HepG2 (cell line): ENCODE measurements around the gene SPIB. TPM values are rescaled to one million over a fixed set of nuclear protein-coding genes. Genes with fewer than 3 reads are reported as not detected.

ENCODE experiments used
- ATAC-seq: fragments of 200-7000 bp; cut with Tn5 transposase; 3 replicates; pipeline ENCODE4 v1.9.1; 2020; ENCODE audit warnings: mild to moderate bottlenecking, moderate library complexity
- BruUV-seq: library from RNA; stranded (reverse); fragments of 400-500 nt; replicated peaks from 2 replicates; lab custom pipeline; 2021; lab: Mats Ljungman, UMichigan
- CTCF ChIA-PET: fragments of 300-600 bp; formaldehyde crosslinking; extraction: SDS; loops from one replicate; lab custom pipeline; 2021; ENCODE audit warnings: low total read pairs, inconsistent platforms, low intra/inter-chr PET ratio; lab: Yijun Ruan, JAX
- POLR2A ChIA-PET: fragments of 350-600 bp; sonication (Branson Sonifier 250); formaldehyde crosslinking; loops from one replicate; lab custom pipeline; 2020; ENCODE audit warnings: antibody characterized with exemption, inconsistent platforms; lab: Yijun Ruan, JAX
- DNase-seq: peaks from one replicate; pipeline ENCODE4 v3.0.0-alpha.2; 2015; ENCODE audit warnings: low spot score
- FAIRE-seq: peaks from 3 replicates; lab custom pipeline; 2011; peaks lifted over from hg19 to GRCh38; lab: Jason Lieb, UNC
- H2AFZ ChIP-seq: one replicate; pipeline ENCODE4 v1.6.1; 2011; ENCODE audit warnings: low read length, inconsistent platforms
- H3K27ac ChIP-seq: fragments of 300-600 bp; 3 replicates; pipeline ENCODE4 v1.8.0; 2011; ENCODE audit warnings: mixed run types, mild to moderate bottlenecking, mixed read lengths, low read length, inconsistent platforms; ENCODE audit not compliant: insufficient read depth; ENCODE audit errors: extremely low read length
- H3K27me3 ChIP-seq, 2 experiments: fragments of 200-600 bp in 1 of 2; 2 replicates in 1 of 2; 3 replicates in 1 of 2; pipeline versions ENCODE4 v1.6.0 to v1.8.0; 2011; ENCODE audit warnings: low read length in 2 of 2, mild to moderate bottlenecking in 2 of 2, moderate library complexity in 2 of 2, inconsistent platforms in 1 of 2; ENCODE audit not compliant: insufficient read depth in 2 of 2, control insufficient read depth in 1 of 2
- H3K36me3 ChIP-seq, 2 experiments: fragments of 200-600 bp in 1 of 2; replicated peaks in 1 of 2; 2 replicates in 1 of 2; 3 replicates in 1 of 2; pipeline versions ENCODE4 v1.5.1 to v1.8.0; 2011; ENCODE audit warnings: low read length in 2 of 2, inconsistent platforms in 1 of 2; ENCODE audit not compliant: insufficient read depth in 2 of 2, control insufficient read depth in 1 of 2
- H3K4me1 ChIP-seq: 2 replicates; pipeline ENCODE4 v1.5.1; 2012; ENCODE audit warnings: low read length, inconsistent platforms; ENCODE audit not compliant: insufficient read depth
- H3K4me2 ChIP-seq: 2 replicates; pipeline ENCODE4 v1.6.0; 2011; ENCODE audit warnings: low read depth, low read length, inconsistent platforms
- H3K4me3 ChIP-seq, 3 experiments: fragments of 200-600 bp in 1 of 3; sonication (generic), shearing (Covaris generic) in 1 of 3; replicated peaks in 1 of 3; 2 replicates each; pipeline ENCODE4 v1.5.1; 2011 to 2016; ENCODE audit warnings: low read length in 3 of 3, inconsistent platforms in 2 of 3, low read depth in 2 of 3, mild to moderate bottlenecking in 2 of 3, control low read depth in 1 of 3, mixed read lengths in 1 of 3; ENCODE audit not compliant: insufficient read depth in 1 of 3
- H3K79me2 ChIP-seq: one replicate; pipeline ENCODE4 v1.6.1; 2011; ENCODE audit warnings: low read length, inconsistent platforms; ENCODE audit not compliant: insufficient read depth
- H3K9ac ChIP-seq: 2 replicates; pipeline ENCODE4 v1.6.0; 2011; ENCODE audit warnings: mild to moderate bottlenecking, low read depth, low read length, inconsistent platforms; ENCODE audit not compliant: insufficient read depth
- H3K9me3 ChIP-seq: 2 replicates; pipeline ENCODE4 v1.5.1; 2012; ENCODE audit warnings: mild to moderate bottlenecking, low read length
- H4K20me1 ChIP-seq: 2 replicates; pipeline ENCODE4 v1.6.0; 2011; ENCODE audit warnings: inconsistent platforms, mild to moderate bottlenecking, low read length, moderate library complexity; ENCODE audit not compliant: insufficient read depth
- GLI4 ChIP-seq: sonication (generic); formaldehyde crosslinking; IDR thresholded peaks from 2 replicates; pipeline ENCODE4 v1.5.1; 2020; ENCODE audit warnings: missing genetic modification reagents, mild to moderate bottlenecking, moderate library complexity, borderline replicate concordance
- ONECUT2 ChIP-seq: sonication (generic); formaldehyde crosslinking; IDR thresholded peaks from 2 replicates; pipeline ENCODE4 v1.4.0; 2020; ENCODE audit warnings: missing genetic modification reagents
- SIN3B ChIP-seq: fragments of 150-350 bp; IDR thresholded peaks from 2 replicates; pipeline ENCODE4 v1.6.1; 2014; ENCODE audit warnings: low read length
- SRSF9 ChIP-seq: fragments of 200-400 bp; formaldehyde crosslinking; IDR thresholded peaks from 2 replicates; pipeline ENCODE4 v1.6.1; 2018; ENCODE audit warnings: borderline replicate concordance, mild to moderate bottlenecking, low read depth, low read length; ENCODE audit not compliant: insufficient read depth, poor library complexity, severe bottlenecking
- TMF1 ChIP-seq: sonication (generic); formaldehyde crosslinking; IDR thresholded peaks from 2 replicates; pipeline ENCODE4 v1.8.1; 2022; ENCODE audit warnings: low read depth, missing genetic modification reagents
- ZFX ChIP-seq: sonication (generic); formaldehyde crosslinking; IDR thresholded peaks from 2 replicates; pipeline ENCODE4 v1.4.0; 2020; ENCODE audit warnings: mild to moderate bottlenecking, low read depth, missing genetic modification reagents, moderate library complexity
- WGBS: methylation state at CpG from one replicate; pipeline ENCODE4 v1.1.6; 2017; ENCODE audit warnings: low lambda C conversion rate; 5-methylcytosine and 5-hydroxymethylcytosine counted together
- in situ Hi-C: cut with HindIII; loops from 2 replicates; pipeline ENCODE4 v1.10.0; 2017; ENCODE audit warnings: low pct_unique_long_range_greater_than_20kb; ENCODE audit not compliant: extremely low pct_ligation_motif_present
- intact Hi-C: fragments of 100-400 bp; cut with micrococcal nuclease; formaldehyde crosslinking; loops from one replicate; pipeline ENCODE4 v1.10.0; 2022; ENCODE audit not compliant: unreplicated experiment
- polyA plus RNA-seq, 8 experiments: library from polyadenylated mRNA; depleted of rRNA in 3 of 8; stranded (reverse) in 7 of 8; unstranded in 1 of 8; fragments of >200 nt; fragmentation: Illumina TruSeq in 4 of 8; extraction: Trizol in 4 of 8; gene quantifications; 2 replicates each; pipeline versions ENCODE4 v1.2.1 to v1.2.3, GENCODE V29; 2011 to 2016; ENCODE audit warnings: low read depth in 4 of 8, missing spikeins in 1 of 8, mixed read lengths in 1 of 8; ENCODE audit not compliant: insufficient read depth in 1 of 8
- total RNA-seq, 5 experiments: library from RNA; depleted of rRNA; stranded (reverse); fragments of >200 nt; fragmentation: Illumina TruSeq; extraction: Trizol; gene quantifications; 2 replicates each; pipeline ENCODE4 v1.2.3, GENCODE V29; 2016; ENCODE audit warnings: low read depth in 1 of 5
- TF ChIP-seq, protein P1 (sequence below), 2 experiments: fragments of 450-650 bp in 1 of 2; sonication (generic) in 1 of 2; formaldehyde crosslinking in 1 of 2; IDR thresholded peaks; 2 replicates each; pipeline versions ENCODE4 v1.6.1 to v1.8.0; 2016 to 2022; ENCODE audit warnings: antibody characterized with exemption in 1 of 2, mild to moderate bottlenecking in 1 of 2, missing genetic modification reagents in 1 of 2
- TF ChIP-seq, protein P2 (sequence below): sonication (generic); formaldehyde crosslinking; IDR thresholded peaks from 2 replicates; pipeline ENCODE4 v1.4.0; 2020; ENCODE audit warnings: mild to moderate bottlenecking, missing genetic modification reagents, borderline replicate concordance

SPIB gene
- total and polyA plus RNA-seq, 2 of the 13 experiments (the other 11 are each of a cell fraction or from before 2014, with no cell fraction given), result 0.04 TPM; not detected in 1

DNA sequence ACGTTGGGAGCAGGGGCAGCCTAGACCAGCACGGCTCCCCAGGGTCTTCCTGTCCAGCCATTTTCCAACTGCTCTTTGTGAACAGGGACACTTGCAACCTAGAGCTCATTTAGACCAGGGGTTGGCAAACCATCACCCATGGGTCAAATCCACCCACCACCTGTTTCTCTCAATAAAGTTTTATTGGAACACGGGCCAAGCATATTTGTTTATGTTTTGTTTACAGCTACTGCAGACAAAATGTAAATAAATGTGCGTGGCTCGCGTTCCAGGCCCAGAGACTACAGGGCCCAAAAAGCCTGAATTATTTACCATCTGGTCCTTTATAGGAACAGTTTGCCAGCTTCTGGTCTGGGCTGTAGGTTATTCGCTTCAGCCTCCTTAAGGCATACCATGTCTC is 44.2 kb downstream of the SPIB start:
- no peaks in the 10 kb centered on the region for H4K20me1 ChIP-seq
- H3K36me3 ChIP-seq, result no peaks in the 10 kb centered on the region
- DNase-seq (no peak), FAIRE-seq (no peak), ATAC-seq (no peak)
- no peaks in the 10 kb centered on the region for H3K79me2 ChIP-seq
- H3K27ac ChIP-seq, result no peak overlapping the region
- no peak overlapping the region for H3K4me3 ChIP-seq
- no peaks in the 10 kb centered on the region for H3K27me3 ChIP-seq
- in situ Hi-C loops (loop anchor here (10.0 kb wide), 1 partner anchor 88 kb away; the partner anchor contains the start of gene NR1H2), intact Hi-C loops (no loop called here)
- CTCF ChIA-PET, result no interaction called here
- 52% methylated on average over 6 of the region's 7 CpGs for WGBS
- peaks cover 55% of the 10 kb centered on the region for H3K4me1 ChIP-seq
- H3K9ac ChIP-seq, result no peak overlapping the region
- POLR2A ChIA-PET, result no interaction called here
- no peaks in the 10 kb centered on the region for H3K9me3 ChIP-seq
- no TSS peak for BruUV-seq
- H3K4me2 ChIP-seq, result no peak overlapping the region
- no peak overlapping the region for H2AFZ ChIP-seq
- TF ChIP-seq SRSF9 (no peak), TMF1 (CRISPR knock-in tag) (no peak), SIN3B (no peak), ONECUT2 (CRISPR knock-in tag) (no peak), GLI4 (CRISPR knock-in tag) (no peak), ZFX (CRISPR knock-in tag) (no peak)
- TF ChIP-seq, protein P1, sequence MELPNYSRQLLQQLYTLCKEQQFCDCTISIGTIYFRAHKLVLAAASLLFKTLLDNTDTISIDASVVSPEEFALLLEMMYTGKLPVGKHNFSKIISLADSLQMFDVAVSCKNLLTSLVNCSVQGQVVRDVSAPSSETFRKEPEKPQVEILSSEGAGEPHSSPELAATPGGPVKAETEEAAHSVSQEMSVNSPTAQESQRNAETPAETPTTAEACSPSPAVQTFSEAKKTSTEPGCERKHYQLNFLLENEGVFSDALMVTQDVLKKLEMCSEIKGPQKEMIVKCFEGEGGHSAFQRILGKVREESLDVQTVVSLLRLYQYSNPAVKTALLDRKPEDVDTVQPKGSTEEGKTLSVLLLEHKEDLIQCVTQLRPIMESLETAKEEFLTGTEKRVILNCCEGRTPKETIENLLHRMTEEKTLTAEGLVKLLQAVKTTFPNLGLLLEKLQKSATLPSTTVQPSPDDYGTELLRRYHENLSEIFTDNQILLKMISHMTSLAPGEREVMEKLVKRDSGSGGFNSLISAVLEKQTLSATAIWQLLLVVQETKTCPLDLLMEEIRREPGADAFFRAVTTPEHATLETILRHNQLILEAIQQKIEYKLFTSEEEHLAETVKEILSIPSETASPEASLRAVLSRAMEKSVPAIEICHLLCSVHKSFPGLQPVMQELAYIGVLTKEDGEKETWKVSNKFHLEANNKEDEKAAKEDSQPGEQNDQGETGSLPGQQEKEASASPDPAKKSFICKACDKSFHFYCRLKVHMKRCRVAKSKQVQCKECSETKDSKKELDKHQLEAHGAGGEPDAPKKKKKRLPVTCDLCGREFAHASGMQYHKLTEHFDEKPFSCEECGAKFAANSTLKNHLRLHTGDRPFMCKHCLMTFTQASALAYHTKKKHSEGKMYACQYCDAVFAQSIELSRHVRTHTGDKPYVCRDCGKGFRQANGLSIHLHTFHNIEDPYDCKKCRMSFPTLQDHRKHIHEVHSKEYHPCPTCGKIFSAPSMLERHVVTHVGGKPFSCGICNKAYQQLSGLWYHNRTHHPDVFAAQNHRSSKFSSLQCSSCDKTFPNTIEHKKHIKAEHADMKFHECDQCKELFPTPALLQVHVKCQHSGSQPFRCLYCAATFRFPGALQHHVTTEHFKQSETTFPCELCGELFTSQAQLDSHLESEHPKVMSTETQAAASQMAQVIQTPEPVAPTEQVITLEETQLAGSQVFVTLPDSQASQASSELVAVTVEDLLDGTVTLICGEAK (IDR thresholded peaks at IDR 0.05), result peak; percentile 67
- TF ChIP-seq, protein P1 (CRISPR knock-in tag; IDR thresholded peaks at IDR 0.05), result peak; percentile 98
- TF ChIP-seq, protein P2, sequence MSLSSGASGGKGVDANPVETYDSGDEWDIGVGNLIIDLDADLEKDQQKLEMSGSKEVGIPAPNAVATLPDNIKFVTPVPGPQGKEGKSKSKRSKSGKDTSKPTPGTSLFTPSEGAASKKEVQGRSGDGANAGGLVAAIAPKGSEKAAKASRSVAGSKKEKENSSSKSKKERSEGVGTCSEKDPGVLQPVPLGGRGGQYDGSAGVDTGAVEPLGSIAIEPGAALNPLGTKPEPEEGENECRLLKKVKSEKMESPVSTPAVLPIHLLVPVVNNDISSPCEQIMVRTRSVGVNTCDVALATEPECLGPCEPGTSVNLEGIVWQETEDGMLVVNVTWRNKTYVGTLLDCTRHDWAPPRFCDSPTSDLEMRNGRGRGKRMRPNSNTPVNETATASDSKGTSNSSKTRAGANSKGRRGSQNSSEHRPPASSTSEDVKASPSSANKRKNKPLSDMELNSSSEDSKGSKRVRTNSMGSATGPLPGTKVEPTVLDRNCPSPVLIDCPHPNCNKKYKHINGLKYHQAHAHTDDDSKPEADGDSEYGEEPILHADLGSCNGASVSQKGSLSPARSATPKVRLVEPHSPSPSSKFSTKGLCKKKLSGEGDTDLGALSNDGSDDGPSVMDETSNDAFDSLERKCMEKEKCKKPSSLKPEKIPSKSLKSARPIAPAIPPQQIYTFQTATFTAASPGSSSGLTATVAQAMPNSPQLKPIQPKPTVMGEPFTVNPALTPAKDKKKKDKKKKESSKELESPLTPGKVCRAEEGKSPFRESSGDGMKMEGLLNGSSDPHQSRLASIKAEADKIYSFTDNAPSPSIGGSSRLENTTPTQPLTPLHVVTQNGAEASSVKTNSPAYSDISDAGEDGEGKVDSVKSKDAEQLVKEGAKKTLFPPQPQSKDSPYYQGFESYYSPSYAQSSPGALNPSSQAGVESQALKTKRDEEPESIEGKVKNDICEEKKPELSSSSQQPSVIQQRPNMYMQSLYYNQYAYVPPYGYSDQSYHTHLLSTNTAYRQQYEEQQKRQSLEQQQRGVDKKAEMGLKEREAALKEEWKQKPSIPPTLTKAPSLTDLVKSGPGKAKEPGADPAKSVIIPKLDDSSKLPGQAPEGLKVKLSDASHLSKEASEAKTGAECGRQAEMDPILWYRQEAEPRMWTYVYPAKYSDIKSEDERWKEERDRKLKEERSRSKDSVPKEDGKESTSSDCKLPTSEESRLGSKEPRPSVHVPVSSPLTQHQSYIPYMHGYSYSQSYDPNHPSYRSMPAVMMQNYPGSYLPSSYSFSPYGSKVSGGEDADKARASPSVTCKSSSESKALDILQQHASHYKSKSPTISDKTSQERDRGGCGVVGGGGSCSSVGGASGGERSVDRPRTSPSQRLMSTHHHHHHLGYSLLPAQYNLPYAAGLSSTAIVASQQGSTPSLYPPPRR, result no peak
